Duodenal mucosa (tissue), 2 donors: ENCODE measurements around the gene MT1F.

Source experiments
- H3K27ac ChIP-seq: one replicate; pipeline ENCODE4 v1.7.0; 2013; ENCODE audit warnings: low read depth, low read length
- H3K27me3 ChIP-seq, 2 donors: one replicate each; pipeline ENCODE4 v1.7.0; 2013; ENCODE audit warnings: low read length in 2 of 2, control low read depth in 1 of 2; ENCODE audit not compliant: insufficient read depth in 2 of 2, control insufficient read depth in 1 of 2
- H3K36me3 ChIP-seq, 2 donors: one replicate each; pipeline ENCODE4 v1.7.0; 2013; ENCODE audit warnings: low read length in 2 of 2, control low read depth in 1 of 2; ENCODE audit not compliant: insufficient read depth in 2 of 2, control insufficient read depth in 1 of 2
- H3K4me1 ChIP-seq, 2 donors: one replicate each; pipeline ENCODE4 v1.7.0; 2013; ENCODE audit warnings: low read length in 2 of 2, control low read depth in 1 of 2; ENCODE audit not compliant: insufficient read depth in 2 of 2, control insufficient read depth in 1 of 2
- H3K4me3 ChIP-seq, 2 donors: one replicate each; pipeline ENCODE4 v1.7.0; 2013; ENCODE audit warnings: low read length in 2 of 2, low read depth in 1 of 2
- H3K9ac ChIP-seq, 2 donors: one replicate each; pipeline ENCODE4 v1.7.0; 2013; ENCODE audit warnings: low read length in 2 of 2, low read depth in 1 of 2
- H3K9me3 ChIP-seq, 2 donors: one replicate each; pipeline ENCODE4 v1.7.0; 2013; ENCODE audit warnings: low read length in 2 of 2, control low read depth in 1 of 2; ENCODE audit not compliant: control insufficient read depth in 1 of 2

Gene MT1F

DNA sequence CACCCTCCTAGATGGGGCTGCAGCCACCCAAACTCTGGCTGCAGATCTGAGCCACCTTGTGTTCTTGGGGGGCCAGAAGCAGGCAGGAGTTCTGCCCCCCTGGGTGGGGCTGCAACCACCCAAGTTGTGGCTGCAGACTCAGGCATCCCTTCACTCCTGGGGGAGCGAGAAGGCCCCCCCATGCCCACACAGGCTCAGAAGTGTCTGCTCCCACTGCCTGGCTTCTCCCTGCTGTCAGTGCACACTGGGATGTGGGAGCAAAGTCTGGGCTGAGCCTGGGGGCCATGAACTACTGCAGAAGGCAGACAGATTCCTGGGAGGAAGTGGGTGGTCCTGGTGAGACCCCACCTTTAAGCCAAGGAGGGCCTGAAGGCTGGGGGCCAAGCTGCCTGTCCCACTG lies 37.5 kb downstream of the MT1F start:
- Histone ChIP-seq H3K4me3 (no peak overlapping the region), H3K27ac (no peak overlapping the region), H3K27me3 (no peaks in the 10 kb centered on the region), H3K9me3 (no peaks in the 10 kb centered on the region), H3K36me3 (no peaks in the 10 kb centered on the region), H3K4me1 (no peaks in the 10 kb centered on the region), H3K9ac (no peak overlapping the region)

GRCh38 chr16:56697456-56698155 lies 39.8 kb downstream of the MT1F start:
- Histone ChIP-seq H3K4me3 (no peak overlapping the region), H3K36me3 (no peaks in the 10 kb centered on the region), H3K9me3 (no peaks in the 10 kb centered on the region), H3K27ac (no peak overlapping the region), H3K9ac (no peak overlapping the region), H3K27me3 (no peaks in the 10 kb centered on the region), H3K4me1 (no peaks in the 10 kb centered on the region)

- no peak overlapping the region for H3K27ac ChIP-seq
- H3K27me3 ChIP-seq, result no peaks in the 10 kb centered on the region
- H3K4me3 ChIP-seq, result no peak overlapping the region
- no peak overlapping the region for H3K9ac ChIP-seq
- no peaks in the 10 kb centered on the region for H3K4me1 ChIP-seq
- no peaks in the 10 kb centered on the region for H3K36me3 ChIP-seq
- H3K9me3 ChIP-seq, result no peaks in the 10 kb centered on the region
Measured at GRCh38 chr16:56700195-56700594, 42.4 kb downstream of the MT1F start.

GRCh38 chr16:56700631-56701030 lies 42.9 kb downstream of the MT1F start:
- H3K9ac ChIP-seq, result no peak overlapping the region
- H3K4me1 ChIP-seq, result no peaks in the 10 kb centered on the region
- no peaks in the 10 kb centered on the region for H3K27me3 ChIP-seq
- H3K9me3 ChIP-seq, result no peaks in the 10 kb centered on the region
- H3K27ac ChIP-seq, result no peak overlapping the region
- no peaks in the 10 kb centered on the region for H3K36me3 ChIP-seq
- H3K4me3 ChIP-seq, result no peak overlapping the region

DNA sequence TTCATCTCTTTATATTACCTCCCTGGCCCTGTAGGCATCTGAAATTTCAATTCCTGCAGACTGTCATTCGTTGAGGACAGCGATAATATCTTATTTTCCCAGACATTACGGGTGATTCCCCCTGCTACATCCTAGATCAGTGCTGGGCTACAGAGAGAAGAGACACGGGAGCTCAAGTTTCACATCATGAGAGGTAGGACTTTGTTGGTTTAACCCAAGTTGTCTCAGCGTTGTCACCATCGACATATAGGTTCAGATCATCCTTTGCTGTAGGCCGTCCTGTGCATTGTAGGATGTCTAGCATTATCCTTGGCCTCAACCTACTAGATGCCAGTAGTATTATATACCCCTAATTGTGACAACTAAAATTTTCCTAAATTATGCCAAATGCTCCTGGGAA lies 43.8 kb downstream of the MT1F start:
- H3K27me3 ChIP-seq, result no peaks in the 10 kb centered on the region
- no peaks in the 10 kb centered on the region for H3K9me3 ChIP-seq
- H3K36me3 ChIP-seq, result no peaks in the 10 kb centered on the region
- H3K4me1 ChIP-seq, result no peaks in the 10 kb centered on the region
- H3K27ac ChIP-seq, result no peak overlapping the region
- H3K4me3 ChIP-seq, result no peak overlapping the region
- no peak overlapping the region for H3K9ac ChIP-seq

- no peak overlapping the region for H3K27ac ChIP-seq
- no peaks in the 10 kb centered on the region for H3K4me1 ChIP-seq
- no peaks in the 10 kb centered on the region for H3K36me3 ChIP-seq
- H3K4me3 ChIP-seq, result no peak overlapping the region
- H3K9me3 ChIP-seq, result no peaks in the 10 kb centered on the region
- H3K9ac ChIP-seq, result no peak overlapping the region
- H3K27me3 ChIP-seq, result no peaks in the 10 kb centered on the region
Measured at GRCh38 chr16:56702836-56703235, 45.1 kb downstream of the MT1F start.
